Measurements from ENCODE around the gene ZDHHC9.

ZDHHC9 gene

GRCh38 chrX:129784371-129784770 lies 59.3 kb downstream of the ZDHHC9 start:
- no peak for DNase-seq

- DNase-seq, result no peak
Measured at GRCh38 chrX:129783291-129783713, 60.4 kb downstream of the ZDHHC9 start.

- no peak for DNase-seq
Measured at GRCh38 chrX:129782706-129783105, 61.0 kb downstream of the ZDHHC9 start.

GRCh38 chrX:129781680-129782495 lies 61.8 kb downstream of the ZDHHC9 start:
- no peak for DNase-seq

GRCh38 chrX:129781134-129781672 lies 62.5 kb downstream of the ZDHHC9 start:
- peak; percentile 85 to 91 for DNase-seq

- DNase-seq, result no peak
Measured at GRCh38 chrX:129780441-129781105, 63.1 kb downstream of the ZDHHC9 start.

GRCh38 chrX:129779747-129780146 lies 63.9 kb downstream of the ZDHHC9 start, which contains the start of gene SASH3:
SASH3 (plus strand) TSS chrX:129779949; CDS start chrX:129780098, 149 bp downstream.
- DNase-seq, result peak; percentile 74 to 86

- no peak for DNase-seq
Measured at GRCh38 chrX:129779086-129779672, 64.5 kb downstream of the ZDHHC9 start.

GRCh38 chrX:129777218-129778030 lies 66.3 kb downstream of the ZDHHC9 start:
- DNase-seq, result peak; percentile 75 to 83

- DNase-seq, result no peak
Measured at GRCh38 chrX:129773649-129774458, 69.8 kb downstream of the ZDHHC9 start.

- peak; percentile 61 to 90 for DNase-seq
Measured at GRCh38 chrX:129772796-129773431, 70.8 kb downstream of the ZDHHC9 start.

GRCh38 chrX:129771266-129771995 lies 72.3 kb downstream of the ZDHHC9 start:
- peak; percentile 43 to 46 for DNase-seq

GRCh38 chrX:129769467-129770154 lies 74.1 kb downstream of the ZDHHC9 start:
- peak; percentile 78 to 87 for DNase-seq

- DNase-seq, result no peak
Measured at GRCh38 chrX:129768586-129769466, 74.9 kb downstream of the ZDHHC9 start.

GRCh38 chrX:129768186-129768585 lies 75.5 kb downstream of the ZDHHC9 start:
- DNase-seq, result no peak

- DNase-seq, result no peak
Measured at GRCh38 chrX:129763666-129764065, 80.0 kb downstream of the ZDHHC9 start.

GRCh38 chrX:129762448-129762847 lies 81.2 kb downstream of the ZDHHC9 start:
- DNase-seq, result no peak

GRCh38 chrX:129761596-129761995 lies 82.1 kb downstream of the ZDHHC9 start:
- no peak for DNase-seq

- no peak for DNase-seq
Measured at GRCh38 chrX:129760981-129761380, 82.7 kb downstream of the ZDHHC9 start.
